Astrocyte (in vitro differentiated cells and primary cell): ENCODE measurements around the gene RPS27A.
"Not testable (repeated sequence)": the region's sequence is repeated elsewhere in the genome, so short reads cannot be mapped to it uniquely, and the experiment has no call there.

Experiments used
- CTCF ChIP-seq: IDR thresholded peaks from 2 replicates; pipeline ENCODE4 v1.5.1; 2011; ENCODE audit warnings: low read depth, mild to moderate bottlenecking, inconsistent platforms, low read length, moderate library complexity; ENCODE audit not compliant: insufficient read depth
- EZH2 ChIP-seq: IDR thresholded peaks from 2 replicates; pipeline ENCODE4 v1.6.1; 2012; ENCODE audit warnings: mild to moderate bottlenecking, low read length, inconsistent platforms; ENCODE audit not compliant: insufficient read depth

DNA sequence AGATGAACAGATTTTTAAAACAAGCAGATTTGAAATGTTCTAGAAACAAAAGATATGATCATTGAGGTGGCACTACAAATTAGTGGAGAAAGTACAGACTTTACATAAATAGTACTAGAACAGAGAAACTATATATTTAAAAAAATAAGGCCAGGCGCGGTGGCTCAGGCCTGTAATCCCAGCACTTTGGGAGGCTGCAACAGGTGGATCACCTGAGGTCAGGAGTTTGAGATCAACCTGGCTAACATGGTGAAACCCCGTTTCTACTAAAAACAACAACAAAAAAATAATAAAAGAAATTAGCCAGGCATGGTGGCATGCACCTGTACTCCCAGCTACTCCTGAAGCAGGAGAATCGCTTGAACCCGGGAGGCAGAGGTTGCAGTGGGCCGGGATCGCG lies 45.7 kb upstream of the RPS27A start:
- TF ChIP-seq CTCF, EZH2: not testable (repeated sequence)
